Measurements from ENCODE around the gene ZNF652.
A peak's percentile ranks its signal among the peaks of the same experiment; 100 is the strongest.
"Not testable (repeated sequence)": the region's sequence is repeated elsewhere in the genome, so short reads cannot be mapped to it uniquely, and the experiment has no call there.

ZNF652 gene

DNA sequence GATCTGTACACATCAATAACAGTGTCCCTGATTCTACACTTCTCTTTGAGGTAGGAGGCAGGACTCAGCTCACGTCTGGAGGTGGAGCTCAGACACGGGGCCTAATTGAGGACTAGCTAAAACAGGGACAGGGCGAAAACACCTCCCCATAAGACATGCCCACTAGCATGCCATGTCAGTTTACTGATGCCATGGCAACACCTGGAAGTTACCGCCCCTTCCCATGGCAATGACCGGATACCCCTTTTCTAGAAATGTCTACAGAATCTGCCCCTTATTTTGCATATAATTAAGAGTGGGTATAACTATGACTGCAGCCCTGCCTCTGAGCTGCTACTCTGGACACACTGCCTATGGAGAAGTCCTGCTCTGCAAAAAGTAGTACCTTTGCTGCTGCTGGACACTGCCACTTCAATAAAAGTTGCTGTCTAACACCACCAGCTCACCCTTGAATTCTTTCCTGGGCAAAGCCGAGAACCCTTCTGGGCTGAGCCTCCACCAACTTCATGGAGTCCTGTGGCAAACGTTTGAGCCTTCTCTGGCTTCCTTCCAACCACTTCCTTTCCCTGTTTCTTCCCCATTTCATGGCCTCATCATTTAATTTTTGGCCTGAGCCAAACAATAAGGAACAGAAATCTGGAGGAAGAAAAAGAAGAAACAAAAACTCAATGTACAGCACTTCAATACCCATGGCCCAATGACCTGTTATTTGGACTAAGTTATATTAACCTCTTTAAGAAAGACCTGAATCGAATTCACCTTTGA, 31.6 kb upstream of the ZNF652 start:
- Histone ChIP-seq H3K9me3 (ENCODE audit: control insufficient read depth, low read length) (no peaks in the 10 kb centered on the region), H3K27ac (no peak overlapping the region), H3K4me2 (ENCODE audit: low read length) (no peak overlapping the region), H3K27me3 (ENCODE audit: control insufficient read depth, insufficient read depth, low read length) (no peaks in the 10 kb centered on the region), H3K4me1 (no peaks in the 10 kb centered on the region), H3K79me2 (no peaks in the 10 kb centered on the region), H3K4me3 (ENCODE audit: low read depth, low read length) (no peak overlapping the region), H3K36me3 (ENCODE audit: control insufficient read depth, insufficient read depth, low read length) (no peaks in the 10 kb centered on the region), H2AFZ (no peak overlapping the region), H3K9ac (no peak overlapping the region)
- TF ChIP-seq, protein P1, sequence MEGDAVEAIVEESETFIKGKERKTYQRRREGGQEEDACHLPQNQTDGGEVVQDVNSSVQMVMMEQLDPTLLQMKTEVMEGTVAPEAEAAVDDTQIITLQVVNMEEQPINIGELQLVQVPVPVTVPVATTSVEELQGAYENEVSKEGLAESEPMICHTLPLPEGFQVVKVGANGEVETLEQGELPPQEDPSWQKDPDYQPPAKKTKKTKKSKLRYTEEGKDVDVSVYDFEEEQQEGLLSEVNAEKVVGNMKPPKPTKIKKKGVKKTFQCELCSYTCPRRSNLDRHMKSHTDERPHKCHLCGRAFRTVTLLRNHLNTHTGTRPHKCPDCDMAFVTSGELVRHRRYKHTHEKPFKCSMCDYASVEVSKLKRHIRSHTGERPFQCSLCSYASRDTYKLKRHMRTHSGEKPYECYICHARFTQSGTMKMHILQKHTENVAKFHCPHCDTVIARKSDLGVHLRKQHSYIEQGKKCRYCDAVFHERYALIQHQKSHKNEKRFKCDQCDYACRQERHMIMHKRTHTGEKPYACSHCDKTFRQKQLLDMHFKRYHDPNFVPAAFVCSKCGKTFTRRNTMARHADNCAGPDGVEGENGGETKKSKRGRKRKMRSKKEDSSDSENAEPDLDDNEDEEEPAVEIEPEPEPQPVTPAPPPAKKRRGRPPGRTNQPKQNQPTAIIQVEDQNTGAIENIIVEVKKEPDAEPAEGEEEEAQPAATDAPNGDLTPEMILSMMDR (IDR thresholded peaks at IDR 0.05): no peak

- H3K4me1 ChIP-seq: no peaks in the 10 kb centered on the region
These were observed 28.7 kb upstream of the ZNF652 start for GRCh38 chr17:49390548-49391324.

GRCh38 chr17:49389514-49390347, 27.7 kb upstream of the ZNF652 start:
- H3K27ac ChIP-seq; H3K79me2 ChIP-seq; H3K4me3 ChIP-seq (ENCODE audit: low read depth, low read length); H3K4me2 ChIP-seq (ENCODE audit: low read length); H3K4me1 ChIP-seq; H2AFZ ChIP-seq; H3K36me3 ChIP-seq (ENCODE audit: control insufficient read depth, insufficient read depth, low read length); H3K27me3 ChIP-seq (ENCODE audit: control insufficient read depth, insufficient read depth, low read length); H3K9me3 ChIP-seq (ENCODE audit: control insufficient read depth, low read length); H3K9ac ChIP-seq: not testable (repeated sequence)

More at GRCh38 chr17:49390548-49391324, 28.7 kb upstream of the ZNF652 start:
- H3K4me2 ChIP-seq (ENCODE audit: low read length): no peak overlapping the region
- peak overlapping the region; percentile 9 for H3K27ac ChIP-seq
- TF ChIP-seq, protein P1 (IDR thresholded peaks at IDR 0.05): no peak
- H3K27me3 ChIP-seq (ENCODE audit: control insufficient read depth, insufficient read depth, low read length): no peaks in the 10 kb centered on the region
- no peaks in the 10 kb centered on the region for H3K36me3 ChIP-seq (ENCODE audit: control insufficient read depth, insufficient read depth, low read length)
- no peak overlapping the region for H3K9ac ChIP-seq
- no peaks in the 10 kb centered on the region for H3K9me3 ChIP-seq (ENCODE audit: control insufficient read depth, low read length)
- no peak overlapping the region for H3K4me3 ChIP-seq (ENCODE audit: low read depth, low read length)
- H2AFZ ChIP-seq: peak overlapping the region; percentile 72
- H3K79me2 ChIP-seq: no peaks in the 10 kb centered on the region

DNA sequence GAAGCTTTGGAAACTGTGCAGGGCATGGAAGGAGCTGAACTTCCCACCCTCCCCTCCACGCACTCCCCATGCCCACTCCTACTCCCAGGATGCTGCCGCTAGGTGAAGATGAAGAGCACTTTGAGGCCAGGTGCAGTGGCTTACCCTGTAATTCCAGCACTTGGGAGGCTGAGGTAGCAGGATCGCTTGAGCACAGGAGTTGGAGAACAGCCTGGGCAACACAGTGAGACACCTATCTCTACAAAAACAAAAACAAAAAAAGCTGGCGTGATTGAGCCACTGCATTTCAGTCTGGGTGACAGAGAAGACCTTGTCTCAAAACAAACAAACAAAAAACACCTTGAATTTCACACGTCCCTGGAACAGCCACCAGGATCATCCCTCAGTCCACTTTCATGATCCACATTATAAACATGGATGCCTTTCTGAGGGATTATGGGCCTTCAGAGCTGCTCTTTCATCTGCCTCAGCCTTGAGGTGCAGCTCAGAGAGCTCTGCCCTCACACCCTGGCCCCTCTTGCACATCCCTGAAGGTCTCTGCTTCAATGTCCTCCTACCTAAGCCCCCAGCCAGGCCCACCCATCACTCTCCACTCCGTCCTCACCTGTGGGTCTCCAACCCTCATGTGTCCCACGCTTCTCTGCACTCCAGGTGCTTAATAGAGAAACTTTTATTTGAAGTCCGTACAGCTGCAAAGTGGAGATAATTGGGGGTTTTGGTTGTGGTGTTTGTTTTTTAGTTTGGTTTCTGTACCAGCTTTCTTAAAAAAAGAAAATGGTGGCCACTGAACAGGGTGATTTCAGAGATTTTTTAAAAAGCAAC, 26.9 kb upstream of the ZNF652 start:
- Histone ChIP-seq H2AFZ (no peak overlapping the region), H3K4me3 (ENCODE audit: low read depth, low read length) (no peak overlapping the region), H3K4me2 (ENCODE audit: low read length) (no peak overlapping the region), H3K27ac (no peak overlapping the region), H3K27me3 (ENCODE audit: control insufficient read depth, insufficient read depth, low read length) (no peaks in the 10 kb centered on the region), H3K9ac (no peak overlapping the region), H3K36me3 (ENCODE audit: control insufficient read depth, insufficient read depth, low read length) (no peaks in the 10 kb centered on the region), H3K79me2 (no peaks in the 10 kb centered on the region), H3K4me1 (no peaks in the 10 kb centered on the region), H3K9me3 (ENCODE audit: control insufficient read depth, low read length) (no peaks in the 10 kb centered on the region)
- TF ChIP-seq, protein P1 (IDR thresholded peaks at IDR 0.05): no peak
